Sigmoid colon (tissue), 7 donors: ENCODE results near the gene TBCB. TPM values are rescaled to one million over a fixed set of nuclear protein-coding genes. Genes with fewer than 3 reads are reported as not detected.

Experiments
- DNase-seq: peaks from one replicate; pipeline ENCODE4 v3.0.0-alpha.2; 2019
- H3K27ac ChIP-seq, 4 donors: fragments of 200-600 bp; sonication (generic); one replicate each; pipeline ENCODE4 v1.5.1; 2016 to 2019; ENCODE audit warnings: mild to moderate bottlenecking in 1 of 4
- H3K27me3 ChIP-seq, 3 donors: fragments of 200-600 bp; sonication (generic); one replicate each; pipeline ENCODE4 v1.5.1; 2019; ENCODE audit warnings: mild to moderate bottlenecking in 1 of 3
- H3K36me3 ChIP-seq, 4 donors: fragments of 200-600 bp; sonication (generic); one replicate each; pipeline ENCODE4 v1.5.1; 2016 to 2019
- H3K4me1 ChIP-seq, 4 donors: fragments of 200-600 bp; sonication (generic); one replicate each; pipeline ENCODE4 v1.5.1; 2017 to 2019
- H3K4me3 ChIP-seq, 4 donors: fragments of 200-600 bp; sonication (generic); one replicate each; pipeline ENCODE4 v1.5.1; 2017 to 2019; ENCODE audit warnings: mild to moderate bottlenecking in 2 of 4, moderate library complexity in 1 of 4
- H3K9me3 ChIP-seq, 4 donors: fragments of 200-600 bp in 3 of 4; sonication (generic) in 3 of 4; one replicate each; pipeline versions ENCODE4 v1.5.1 to v1.6.1; 2013 to 2019
- EP300 ChIP-seq, 4 donors: sonication (generic); formaldehyde crosslinking; IDR thresholded peaks; one replicate each; pipeline ENCODE4 v1.6.1; 2017; ENCODE audit warnings: antibody characterized with exemption in 4 of 4
- POLR2A ChIP-seq, 2 donors: fragments of 450-650 bp; IDR thresholded peaks; one replicate each; pipeline ENCODE4 v1.6.1; 2016; ENCODE audit warnings: antibody characterized with exemption in 2 of 2, mild to moderate bottlenecking in 2 of 2, moderate library complexity in 2 of 2
- POLR2AphosphoS5 ChIP-seq, 4 donors: sonication (generic); formaldehyde crosslinking; IDR thresholded peaks; one replicate each; pipeline ENCODE4 v1.6.1; 2017; ENCODE audit warnings: antibody characterized with exemption in 4 of 4
- WGBS, 2 donors: extraction: QIAGEN DNeasy Blood & Tissue Kit; methylation state at CpG; one replicate each; pipeline ENCODE4 v1.1.7; 2013; 5-methylcytosine and 5-hydroxymethylcytosine counted together
- intact Hi-C: fragments of 100-400 bp; cut with DNase I; formaldehyde crosslinking; loops from one replicate; pipeline ENCODE4 v1.15.1; 2023
- polyA plus RNA-seq, 3 donors: library from polyadenylated mRNA; stranded (reverse); fragments of 200-250 nt; gene quantifications; one replicate each; pipeline ENCODE4 v1.2.3, GENCODE V29; 2013
- total RNA-seq, 4 donors: library from RNA; depleted of rRNA; stranded (reverse); fragments of >200 nt; gene quantifications; one replicate each; pipeline ENCODE4 v1.1.0, GENCODE V29; 2016
- TF ChIP-seq, protein P1 (sequence below), 4 experiments: fragments of 450-650 bp in 3 of 4; fragments of 200-600 bp in 1 of 4; IDR thresholded peaks; one replicate each; pipeline ENCODE4 v1.5.1; 2016 to 2019; ENCODE audit warnings: antibody characterized with exemption in 4 of 4, mild to moderate bottlenecking in 3 of 4, moderate library complexity in 2 of 4
- donor health status: healthy with polysubstance abuse.
- donor health status: Bipolar disorder and iron deficiency.
- donor health status: healthy.

Gene TBCB
- total and polyA plus RNA-seq, 7 donors: 109 to 162 (median 133) TPM

- no peaks in the 10 kb centered on the region for H3K36me3 ChIP-seq
- no peak for DNase-seq
- H3K4me3 ChIP-seq: no peak overlapping the region
- H3K9me3 ChIP-seq: no peaks in the 10 kb centered on the region
- no peaks in the 10 kb centered on the region for H3K27me3 ChIP-seq
- no peaks in the 10 kb centered on the region for H3K4me1 ChIP-seq
- intact Hi-C loops: no loop called here
- TF ChIP-seq, protein P1, sequence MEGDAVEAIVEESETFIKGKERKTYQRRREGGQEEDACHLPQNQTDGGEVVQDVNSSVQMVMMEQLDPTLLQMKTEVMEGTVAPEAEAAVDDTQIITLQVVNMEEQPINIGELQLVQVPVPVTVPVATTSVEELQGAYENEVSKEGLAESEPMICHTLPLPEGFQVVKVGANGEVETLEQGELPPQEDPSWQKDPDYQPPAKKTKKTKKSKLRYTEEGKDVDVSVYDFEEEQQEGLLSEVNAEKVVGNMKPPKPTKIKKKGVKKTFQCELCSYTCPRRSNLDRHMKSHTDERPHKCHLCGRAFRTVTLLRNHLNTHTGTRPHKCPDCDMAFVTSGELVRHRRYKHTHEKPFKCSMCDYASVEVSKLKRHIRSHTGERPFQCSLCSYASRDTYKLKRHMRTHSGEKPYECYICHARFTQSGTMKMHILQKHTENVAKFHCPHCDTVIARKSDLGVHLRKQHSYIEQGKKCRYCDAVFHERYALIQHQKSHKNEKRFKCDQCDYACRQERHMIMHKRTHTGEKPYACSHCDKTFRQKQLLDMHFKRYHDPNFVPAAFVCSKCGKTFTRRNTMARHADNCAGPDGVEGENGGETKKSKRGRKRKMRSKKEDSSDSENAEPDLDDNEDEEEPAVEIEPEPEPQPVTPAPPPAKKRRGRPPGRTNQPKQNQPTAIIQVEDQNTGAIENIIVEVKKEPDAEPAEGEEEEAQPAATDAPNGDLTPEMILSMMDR (IDR thresholded peaks at IDR 0.05): no peak
- no peak for TF ChIP-seq POLR2AphosphoS5 (IDR thresholded peaks at IDR 0.05)
- no peak for TF ChIP-seq EP300 (IDR thresholded peaks at IDR 0.05)
- TF ChIP-seq POLR2A (IDR thresholded peaks at IDR 0.05): no peak
- WGBS, 2 donors: 94 to 97% methylated on average over 12 of the region's 12 CpGs
- no peak overlapping the region for H3K27ac ChIP-seq
Measured at GRCh38 chr19:36084231-36085009, 30.8 kb upstream of the TBCB start.

- no peaks in the 10 kb centered on the region for H3K4me1 ChIP-seq
- TF ChIP-seq POLR2AphosphoS5 (IDR thresholded peaks at IDR 0.05) (no peak), EP300 (IDR thresholded peaks at IDR 0.05) (no peak), POLR2A (IDR thresholded peaks at IDR 0.05) (no peak)
- TF ChIP-seq, protein P1 (IDR thresholded peaks at IDR 0.05): no peak
- H3K36me3 ChIP-seq: no peaks in the 10 kb centered on the region
- no peak for DNase-seq
- 97% methylated on average over 9 of the region's 9 CpGs for WGBS, 2 donors
- intact Hi-C loops: no loop called here
- no peaks in the 10 kb centered on the region for H3K9me3 ChIP-seq
- no peak overlapping the region for H3K4me3 ChIP-seq
- no peaks in the 10 kb centered on the region for H3K27me3 ChIP-seq
- H3K27ac ChIP-seq: no peak overlapping the region
Measured at GRCh38 chr19:36086326-36086725, 28.9 kb upstream of the TBCB start.

GRCh38 chr19:36089847-36090246, 25.4 kb upstream of the TBCB start:
- no peak overlapping the region for H3K4me3 ChIP-seq
- no peaks in the 10 kb centered on the region for H3K4me1 ChIP-seq
- H3K27me3 ChIP-seq: no peaks in the 10 kb centered on the region
- no peak for DNase-seq
- no peaks in the 10 kb centered on the region for H3K36me3 ChIP-seq
- intact Hi-C loops: no loop called here
- TF ChIP-seq EP300 (IDR thresholded peaks at IDR 0.05) (no peak), POLR2AphosphoS5 (IDR thresholded peaks at IDR 0.05) (no peak), POLR2A (IDR thresholded peaks at IDR 0.05) (no peak)
- TF ChIP-seq, protein P1 (IDR thresholded peaks at IDR 0.05): no peak
- no peak overlapping the region for H3K27ac ChIP-seq
- H3K9me3 ChIP-seq: no peaks in the 10 kb centered on the region
- WGBS, 2 donors: 95 to 98% methylated on average over 5 of the region's 5 CpGs

GRCh38 chr19:36090910-36091695, 24.2 kb upstream of the TBCB start:
- Histone ChIP-seq H3K27me3 (no peaks in the 10 kb centered on the region), H3K4me1 (no peaks in the 10 kb centered on the region), H3K27ac (no peak overlapping the region), H3K9me3 (no peaks in the 10 kb centered on the region), H3K36me3 (no peaks in the 10 kb centered on the region), H3K4me3 (no peak overlapping the region)
- 71 to 78% methylated on average over 13 of the region's 13 CpGs for WGBS, 2 donors
- intact Hi-C loops: no loop called here
- no peak for DNase-seq
- TF ChIP-seq POLR2A (IDR thresholded peaks at IDR 0.05) (no peak), POLR2AphosphoS5 (IDR thresholded peaks at IDR 0.05) (no peak), EP300 (IDR thresholded peaks at IDR 0.05) (no peak)
- TF ChIP-seq, protein P1 (IDR thresholded peaks at IDR 0.05): no peak
